SU-DHL-6 (cell line): ENCODE results near the gene CDKN3.

Experiments
- EZH2phosphoT487 ChIP-seq: fragments of 200-600 bp; sonication (generic), shearing (Covaris generic); conservative IDR thresholded peaks from 2 replicates; pipeline ENCODE4 v1.6.1; 2018; ENCODE audit warnings: mild to moderate bottlenecking, antibody characterized with exemption, low read length, moderate library complexity, mixed read lengths
- TF ChIP-seq, protein P1 (sequence below): fragments of 200-600 bp; sonication (generic); IDR thresholded peaks from one replicate; pipeline ENCODE4 v1.5.1; 2017; ENCODE audit warnings: antibody characterized with exemption, mild to moderate bottlenecking, low read length, moderate library complexity; ENCODE audit not compliant: insufficient read depth, poor library complexity, severe bottlenecking

DNA sequence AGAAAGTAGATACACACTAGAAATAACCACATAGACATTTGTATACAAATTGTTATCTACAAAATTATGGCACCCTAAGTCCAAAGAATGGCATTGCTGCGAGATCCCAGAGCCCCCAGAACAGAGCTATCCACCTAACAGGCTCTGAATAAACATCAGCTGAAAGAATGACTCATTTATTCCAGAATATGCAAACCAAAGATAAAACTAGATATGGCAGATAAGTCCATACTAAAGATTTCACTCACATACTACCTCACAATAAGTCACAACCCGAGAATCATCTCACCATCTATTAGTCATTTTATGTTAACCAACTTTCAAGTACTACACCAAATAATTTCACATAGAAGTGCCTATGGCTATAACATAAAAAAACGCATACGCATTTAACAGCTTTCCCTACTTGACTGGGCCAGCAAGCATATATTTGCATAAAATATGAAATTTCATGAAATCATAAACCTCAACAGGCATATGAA, 38.7 kb downstream of the CDKN3 start:
- TF ChIP-seq, protein P1, sequence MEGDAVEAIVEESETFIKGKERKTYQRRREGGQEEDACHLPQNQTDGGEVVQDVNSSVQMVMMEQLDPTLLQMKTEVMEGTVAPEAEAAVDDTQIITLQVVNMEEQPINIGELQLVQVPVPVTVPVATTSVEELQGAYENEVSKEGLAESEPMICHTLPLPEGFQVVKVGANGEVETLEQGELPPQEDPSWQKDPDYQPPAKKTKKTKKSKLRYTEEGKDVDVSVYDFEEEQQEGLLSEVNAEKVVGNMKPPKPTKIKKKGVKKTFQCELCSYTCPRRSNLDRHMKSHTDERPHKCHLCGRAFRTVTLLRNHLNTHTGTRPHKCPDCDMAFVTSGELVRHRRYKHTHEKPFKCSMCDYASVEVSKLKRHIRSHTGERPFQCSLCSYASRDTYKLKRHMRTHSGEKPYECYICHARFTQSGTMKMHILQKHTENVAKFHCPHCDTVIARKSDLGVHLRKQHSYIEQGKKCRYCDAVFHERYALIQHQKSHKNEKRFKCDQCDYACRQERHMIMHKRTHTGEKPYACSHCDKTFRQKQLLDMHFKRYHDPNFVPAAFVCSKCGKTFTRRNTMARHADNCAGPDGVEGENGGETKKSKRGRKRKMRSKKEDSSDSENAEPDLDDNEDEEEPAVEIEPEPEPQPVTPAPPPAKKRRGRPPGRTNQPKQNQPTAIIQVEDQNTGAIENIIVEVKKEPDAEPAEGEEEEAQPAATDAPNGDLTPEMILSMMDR = no peak
- no peak for TF ChIP-seq EZH2phosphoT487
